K562 (cell line): ENCODE data around the gene MLX. TPM values are rescaled to one million over a fixed set of nuclear protein-coding genes. Genes with fewer than 3 reads are reported as not detected.

Experiments
- DACH1 ChIP-seq: fragments of 450-650 bp; IDR thresholded peaks from 2 replicates; pipeline ENCODE4 v1.6.1; 2018; ENCODE audit not compliant: partially characterized antibody
- EP300 ChIP-seq: IDR thresholded peaks from 2 replicates; pipeline ENCODE4 v1.6.1; 2012; ENCODE audit warnings: low read length, improper control_type of control experiment
- JUN ChIP-seq, 2 experiments: sonication (generic) in 1 of 2; formaldehyde crosslinking in 1 of 2; IDR thresholded peaks; 2 replicates each; pipeline versions ENCODE4 v1.6.1 to v1.8.0; 2012 to 2022; ENCODE audit warnings: borderline replicate concordance in 2 of 2, mild to moderate bottlenecking in 2 of 2, improper control_type of control experiment in 1 of 2, low read depth in 1 of 2, low read length in 1 of 2, missing genetic modification reagents in 1 of 2
- KHSRP ChIP-seq: fragments of 450-650 bp; IDR thresholded peaks from 2 replicates; pipeline ENCODE4 v1.6.1; 2017
- KLF10 ChIP-seq: fragments of 250-450 bp; sonication (Bioruptor Pico); IDR thresholded peaks from 2 replicates; pipeline ENCODE4 v1.6.1; 2021; ENCODE audit warnings: matching md5 sums
- NFIX ChIP-seq: fragments of 250-450 bp; sonication (Bioruptor Pico); IDR thresholded peaks from 2 replicates; pipeline ENCODE4 v1.4.0; 2020; ENCODE audit warnings: low read depth, mild to moderate bottlenecking, moderate library complexity
- PBX2 ChIP-seq, 2 experiments: IDR thresholded peaks in 1 of 2; conservative IDR thresholded peaks in 1 of 2; 2 replicates each; pipeline ENCODE4 v1.6.1; 2016; ENCODE audit warnings: low read depth in 2 of 2, mild to moderate bottlenecking in 1 of 2, missing compliant biosample characterization in 1 of 2, missing genetic modification characterization in 1 of 2, moderate library complexity in 1 of 2
- RBM15 ChIP-seq: fragments of 200-400 bp; formaldehyde crosslinking; IDR thresholded peaks from 2 replicates; pipeline ENCODE4 v1.6.1; 2018; ENCODE audit warnings: mild to moderate bottlenecking, low read length, moderate library complexity; ENCODE audit not compliant: insufficient read depth
- TCF3 ChIP-seq: sonication (generic); formaldehyde crosslinking; IDR thresholded peaks from 2 replicates; pipeline ENCODE4 v1.4.0; 2020; ENCODE audit warnings: mild to moderate bottlenecking, missing genetic modification reagents
- ZBTB49 ChIP-seq: sonication (generic); formaldehyde crosslinking; IDR thresholded peaks from 2 replicates; pipeline ENCODE4 v1.8.0; 2022; ENCODE audit warnings: missing genetic modification reagents, mild to moderate bottlenecking, borderline replicate concordance
- ZNF311 ChIP-seq: fragments of 250-450 bp; sonication (Bioruptor Pico); IDR thresholded peaks from 2 replicates; pipeline ENCODE4 v1.4.0; 2020; ENCODE audit warnings: mild to moderate bottlenecking, moderate library complexity
- ZNF431 ChIP-seq: sonication (generic); formaldehyde crosslinking; IDR thresholded peaks from 2 replicates; pipeline ENCODE4 v1.8.0; 2022; ENCODE audit warnings: mild to moderate bottlenecking, missing genetic modification reagents
- ZNF592 ChIP-seq: fragments of 450-650 bp; IDR thresholded peaks from 2 replicates; pipeline ENCODE4 v1.6.1; 2017; ENCODE audit warnings: antibody characterized with exemption, mild to moderate bottlenecking
- ZNF764 ChIP-seq: fragments of 250-450 bp; sonication (Bioruptor Pico); IDR thresholded peaks from 2 replicates; pipeline ENCODE4 v1.4.0; 2020; ENCODE audit warnings: low read depth, mild to moderate bottlenecking, moderate library complexity
- polyA plus RNA-seq, 8 experiments: library from polyadenylated mRNA; depleted of rRNA in 4 of 8; stranded (reverse) in 5 of 8; unstranded in 3 of 8; fragments of >200 nt; fragmentation: Nextera tagmentation in 2 of 8; fragmentation: Illumina TruSeq in 1 of 8; extraction: Ambion mirVana in 2 of 8; extraction: Trizol in 1 of 8; gene quantifications; 2 replicates each; pipeline versions ENCODE4 v1.2.1 to v1.2.3, GENCODE V29; 2011 to 2014; ENCODE audit warnings: inconsistent platforms in 1 of 8, missing spikeins in 1 of 8
- total RNA-seq, 7 experiments: library from RNA; depleted of rRNA in 6 of 7; stranded (reverse); fragments of >200 nt in 6 of 7; fragmentation: Illumina TruSeq in 2 of 7; extraction: Trizol in 2 of 7; gene quantifications; 2 replicates each; pipeline versions ENCODE4 v1.2.1 to v1.2.3, GENCODE V29; 2011 to 2021; ENCODE audit warnings: low replicate concordance in 1 of 7

The MLX gene
- total and polyA plus RNA-seq, 9 of the 15 experiments (the other 6 are each of a cell fraction or from before 2014, with no cell fraction given): 42.9 to 100 (median 58.9) TPM

- TF ChIP-seq ZNF592: peak; percentile 54
- TF ChIP-seq KLF10 (CRISPR knock-in tag): no peak
- TF ChIP-seq NFIX (CRISPR knock-in tag): no peak
- TF ChIP-seq ZNF311: no peak
- TF ChIP-seq ZNF431 (CRISPR knock-in tag): no peak
- TF ChIP-seq TCF3: no peak
- TF ChIP-seq EP300: no peak
- no peak for TF ChIP-seq PBX2 (CRISPR knock-in tag; IDR thresholded peaks at IDR 0.05; ENCODE audit: low read depth)
- TF ChIP-seq PBX2 (tag; conservative IDR thresholded peaks at IDR 0.05; ENCODE audit: low read depth): no peak
- TF ChIP-seq DACH1: peak; percentile 49
- no peak for TF ChIP-seq KHSRP
- no peak for TF ChIP-seq ZBTB49 (CRISPR knock-in tag)
- no peak for TF ChIP-seq RBM15
- TF ChIP-seq ZNF764: no peak
- no peak for TF ChIP-seq JUN (IDR thresholded peaks at IDR 0.05; ENCODE audit: borderline replicate concordance, low read depth, low read length)
- TF ChIP-seq JUN (CRISPR knock-in tag; IDR thresholded peaks at IDR 0.05; ENCODE audit: borderline replicate concordance): no peak
These were observed 30.3 kb upstream of the MLX start (continued) for GRCh38 chr17:42536372-42537155.
